Neuronal stem cell (in vitro differentiated cells): ENCODE data around the gene KCP.

Source experiments
- DNase-seq: peaks from one replicate; pipeline ENCODE4 v3.0.0-alpha.2; 2013; ENCODE audit warnings: low spot score
- H2AFZ ChIP-seq: one replicate; pipeline ENCODE4 v1.6.1; 2013; ENCODE audit warnings: mild to moderate bottlenecking, low read length, inconsistent platforms
- H2AK5ac ChIP-seq: 2 replicates; pipeline ENCODE4 v1.6.1; 2013; ENCODE audit warnings: low read depth, mild to moderate bottlenecking, inconsistent platforms, low read length, moderate library complexity, mixed read lengths
- H2BK120ac ChIP-seq: 2 replicates; pipeline ENCODE4 v1.6.1; 2013; ENCODE audit warnings: low read depth, mild to moderate bottlenecking, inconsistent platforms, low read length, moderate library complexity, mixed read lengths
- H2BK12ac ChIP-seq: one replicate; pipeline ENCODE4 v1.6.1; 2013; ENCODE audit warnings: low read length, inconsistent platforms
- H2BK15ac ChIP-seq: 2 replicates; pipeline ENCODE4 v1.6.1; 2013; ENCODE audit warnings: mild to moderate bottlenecking, low read length, inconsistent platforms, mixed read lengths
- H2BK5ac ChIP-seq: one replicate; pipeline ENCODE4 v1.6.1; 2013; ENCODE audit warnings: inconsistent platforms, mild to moderate bottlenecking, low read length, moderate library complexity
- H3K14ac ChIP-seq: one replicate; pipeline ENCODE4 v1.6.1; 2013; ENCODE audit warnings: low read length, inconsistent platforms
- H3K18ac ChIP-seq: 2 replicates; pipeline ENCODE4 v1.6.1; 2013; ENCODE audit warnings: low read length, inconsistent platforms
- H3K23ac ChIP-seq: 2 replicates; pipeline ENCODE4 v1.6.1; 2013; ENCODE audit warnings: low read depth, mild to moderate bottlenecking, mixed read lengths, low read length, inconsistent platforms; ENCODE audit not compliant: poor library complexity
- H3K27ac ChIP-seq: replicated peaks from 3 replicates; pipeline ENCODE4 v1.5.1; 2013; ENCODE audit warnings: low read length, inconsistent platforms
- H3K27me3 ChIP-seq, 3 experiments: 2 replicates each; pipeline ENCODE4 v1.6.1; 2013; ENCODE audit warnings: low read length in 3 of 3, mild to moderate bottlenecking in 2 of 3, inconsistent platforms in 1 of 3, low read depth in 1 of 3, mixed read lengths in 1 of 3, moderate library complexity in 1 of 3; ENCODE audit not compliant: control insufficient read depth in 3 of 3, insufficient read depth in 3 of 3
- H3K36me3 ChIP-seq, 2 donors: replicated peaks in 1 of 2; 2 replicates each; pipeline ENCODE4 v1.6.1; 2013; ENCODE audit warnings: low read length in 2 of 2; ENCODE audit not compliant: control insufficient read depth in 2 of 2, insufficient read depth in 2 of 2
- H3K4ac ChIP-seq: 2 replicates; pipeline ENCODE4 v1.6.1; 2013; ENCODE audit warnings: inconsistent platforms, mild to moderate bottlenecking, low read length, moderate library complexity
- H3K4me1 ChIP-seq, 2 donors: 1 replicate in 1 of 2; 2 replicates in 1 of 2; pipeline ENCODE4 v1.6.1; 2013; ENCODE audit warnings: low read length in 2 of 2, low read depth in 1 of 2; ENCODE audit not compliant: control insufficient read depth in 2 of 2, insufficient read depth in 1 of 2
- H3K4me2 ChIP-seq: one replicate; pipeline ENCODE4 v1.6.1; 2013; ENCODE audit warnings: mild to moderate bottlenecking, low read length, inconsistent platforms; ENCODE audit not compliant: insufficient read depth, poor library complexity, severe bottlenecking
- H3K4me3 ChIP-seq, 2 donors: 2 replicates each; pipeline ENCODE4 v1.5.1; 2013; ENCODE audit warnings: low read length in 2 of 2, mild to moderate bottlenecking in 2 of 2, inconsistent platforms in 1 of 2, moderate library complexity in 1 of 2
- H3K79me1 ChIP-seq: one replicate; pipeline ENCODE4 v1.6.1; 2013; ENCODE audit warnings: low read depth, mild to moderate bottlenecking, inconsistent platforms, low read length, moderate library complexity
- H3K9ac ChIP-seq: one replicate; pipeline ENCODE4 v1.6.1; 2013; ENCODE audit warnings: mild to moderate bottlenecking, low read depth, low read length, inconsistent platforms; ENCODE audit not compliant: poor library complexity
- H3K9me3 ChIP-seq, 2 donors: replicated peaks in 1 of 2; 2 replicates each; pipeline versions ENCODE3 to v1.6.1; 2013; ENCODE audit warnings: low read length in 2 of 2, mild to moderate bottlenecking in 2 of 2, inconsistent platforms in 1 of 2, low read depth in 1 of 2, mixed read lengths in 1 of 2, moderate library complexity in 1 of 2; ENCODE audit not compliant: control insufficient read depth in 2 of 2, insufficient read depth in 1 of 2
- H4K8ac ChIP-seq: one replicate; pipeline ENCODE4 v1.6.1; 2013; ENCODE audit warnings: low read depth, mild to moderate bottlenecking, inconsistent platforms, low read length, moderate library complexity
- H4K91ac ChIP-seq: one replicate; pipeline ENCODE4 v1.6.1; 2013; ENCODE audit warnings: low read length, low read depth, mild to moderate bottlenecking, inconsistent platforms; ENCODE audit not compliant: poor library complexity
- WGBS, 2 donors: extraction: QIAGEN DNeasy Blood & Tissue Kit; methylation state at CpG; one replicate each; pipeline ENCODE4 v1.1.7; 2013; ENCODE audit warnings: missing lambda C conversion rate in 2 of 2, mixed read lengths in 1 of 2; ENCODE audit not compliant: insufficient read length in 2 of 2, insufficient replicate concordance in 1 of 2; ENCODE audit errors: extremely low coverage in 2 of 2; 5-methylcytosine and 5-hydroxymethylcytosine counted together

Gene KCP

DNA sequence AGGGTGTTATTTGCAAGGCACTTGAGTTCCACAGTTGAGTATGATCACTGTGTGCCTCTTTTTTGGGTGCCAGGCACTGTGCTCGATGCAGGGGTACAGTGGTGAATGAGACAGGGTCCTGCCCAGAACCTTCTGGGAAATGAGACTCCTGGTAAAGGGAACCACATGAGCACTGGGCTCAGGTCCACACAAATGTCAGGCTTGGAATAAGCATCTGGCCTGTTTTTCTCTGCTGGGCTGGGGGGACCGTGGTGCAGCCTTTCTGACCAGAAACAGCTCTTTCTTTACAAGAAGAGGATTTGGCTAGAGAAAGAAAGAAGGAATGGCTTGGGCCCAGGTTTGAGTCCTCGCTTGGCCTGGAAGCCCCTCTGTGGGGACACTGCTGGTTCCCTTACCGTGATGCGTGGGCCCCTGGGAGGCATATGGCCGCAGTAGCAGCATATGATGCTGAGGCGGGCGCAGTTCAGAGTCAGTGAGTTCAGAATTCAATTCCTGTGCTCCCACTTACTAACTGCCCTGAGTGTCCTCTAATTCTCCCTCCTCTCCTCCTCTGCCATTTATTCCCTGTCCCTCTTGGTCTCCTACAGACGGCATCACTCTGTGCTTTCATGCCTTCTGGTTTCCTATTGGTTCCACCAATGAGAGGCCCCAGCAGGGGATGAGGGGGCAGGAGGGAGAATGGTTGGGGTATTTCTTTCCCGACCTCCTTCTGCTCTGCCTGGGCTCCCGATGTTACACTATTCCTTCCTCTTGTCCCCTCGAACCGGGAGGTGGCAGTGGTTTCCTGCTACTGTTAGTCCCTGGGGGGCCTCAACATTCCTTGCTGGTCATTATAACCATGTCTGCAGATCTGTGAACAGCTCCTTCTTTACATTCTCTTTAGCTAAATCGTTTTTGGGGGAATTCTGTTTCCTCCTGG lies 9.6 kb upstream of the KCP start:
- H3K9me3 ChIP-seq = peaks cover 0 to 1% of the 10 kb centered on the region in 2 donors
- H3K23ac ChIP-seq = no peak overlapping the region
- H3K4me1 ChIP-seq = peaks cover 0 to 9% of the 10 kb centered on the region in 2 donors
- H3K9ac ChIP-seq = no peak overlapping the region
- no CpG with 5 or more reads among the region's 14 CpGs for WGBS, 2 donors
- no peak overlapping the region for H2AFZ ChIP-seq
- H3K36me3 ChIP-seq = no peaks in the 10 kb centered on the region
- no peak overlapping the region for H3K4ac ChIP-seq
- H2BK12ac ChIP-seq = peak overlapping the region; percentile 4
- H2BK15ac ChIP-seq = no peak overlapping the region
- H3K4me3 ChIP-seq = no peak overlapping the region
- peaks cover 2% of the 10 kb centered on the region for H3K79me1 ChIP-seq
- no peak overlapping the region for H4K8ac ChIP-seq
- H3K14ac ChIP-seq = no peak overlapping the region
- no peak overlapping the region for H3K27ac ChIP-seq
- no peak overlapping the region for H4K91ac ChIP-seq
- DNase-seq = no peak
- H3K27me3 ChIP-seq = peaks cover 0 to 86% (median 24%) of the 10 kb centered on the region in 3 experiments
- H2BK5ac ChIP-seq = no peak overlapping the region
- peak overlapping the region; percentile 27 for H3K18ac ChIP-seq
- no peak overlapping the region for H2AK5ac ChIP-seq
- no peak overlapping the region for H3K4me2 ChIP-seq
- H2BK120ac ChIP-seq = no peak overlapping the region

DNA sequence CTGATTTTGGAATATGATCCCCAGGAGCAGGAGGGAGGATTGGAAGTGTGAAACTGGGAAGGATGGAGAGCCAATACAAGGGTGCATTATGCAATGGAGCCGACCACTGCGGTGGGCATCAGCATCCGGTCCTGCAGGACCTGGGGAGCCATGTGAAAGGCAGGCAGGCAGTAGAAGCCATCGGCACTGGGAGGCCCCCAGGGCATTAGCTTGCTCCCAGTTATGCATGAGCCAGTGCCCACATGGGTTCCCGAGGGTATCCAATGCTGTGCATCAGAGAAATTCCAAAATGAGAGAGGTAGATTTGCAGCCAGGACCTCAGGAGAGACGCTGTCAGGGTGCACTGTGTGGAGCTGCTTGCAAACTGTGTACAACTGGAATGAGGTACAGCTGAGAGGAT lies 8.7 kb upstream of the KCP start:
- no peak overlapping the region for H3K9ac ChIP-seq
- H3K23ac ChIP-seq = no peak overlapping the region
- H3K27me3 ChIP-seq = peaks cover 0 to 86% (median 32%) of the 10 kb centered on the region in 3 experiments
- H3K14ac ChIP-seq = no peak overlapping the region
- WGBS, 2 donors = no CpG with 5 or more reads among the region's 6 CpGs
- H3K9me3 ChIP-seq = peaks cover 0 to 1% of the 10 kb centered on the region in 2 donors
- no peak overlapping the region for H3K27ac ChIP-seq
- H4K91ac ChIP-seq = no peak overlapping the region
- no peak overlapping the region for H2AK5ac ChIP-seq
- no peak overlapping the region for H4K8ac ChIP-seq
- no peak overlapping the region for H2BK120ac ChIP-seq
- H3K18ac ChIP-seq = no peak overlapping the region
- H3K4me2 ChIP-seq = no peak overlapping the region
- H3K4ac ChIP-seq = no peak overlapping the region
- no peak overlapping the region for H3K4me3 ChIP-seq
- H2AFZ ChIP-seq = no peak overlapping the region
- peaks cover 2% of the 10 kb centered on the region for H3K79me1 ChIP-seq
- no peak for DNase-seq
- peaks cover 0 to 9% of the 10 kb centered on the region in 2 donors for H3K4me1 ChIP-seq
- H3K36me3 ChIP-seq = no peaks in the 10 kb centered on the region
- no peak overlapping the region for H2BK15ac ChIP-seq
- H2BK5ac ChIP-seq = no peak overlapping the region
- no peak overlapping the region for H2BK12ac ChIP-seq

GRCh38 chr7:128918016-128918665 lies 7.6 kb upstream of the KCP start:
- H3K4me2 ChIP-seq = no peak overlapping the region
- no peak overlapping the region for H3K23ac ChIP-seq
- H4K8ac ChIP-seq = no peak overlapping the region
- peaks cover 2% of the 10 kb centered on the region for H3K79me1 ChIP-seq
- H2AFZ ChIP-seq = no peak overlapping the region
- H3K4me1 ChIP-seq = peaks cover 0 to 9% of the 10 kb centered on the region in 2 donors
- H3K36me3 ChIP-seq = no peaks in the 10 kb centered on the region
- no peak overlapping the region for H3K9ac ChIP-seq
- no peak overlapping the region for H3K4ac ChIP-seq
- peak overlapping the region; percentile 71 for H3K18ac ChIP-seq
- peaks cover 0 to 85% (median 37%) of the 10 kb centered on the region in 3 experiments for H3K27me3 ChIP-seq
- no peak overlapping the region for H2BK5ac ChIP-seq
- no CpG with 5 or more reads among the region's 8 CpGs for WGBS, 2 donors
- H4K91ac ChIP-seq = no peak overlapping the region
- peak overlapping the region; percentile 38 for H3K14ac ChIP-seq
- H3K27ac ChIP-seq = no peak overlapping the region
- no peak overlapping the region for H2BK12ac ChIP-seq
- no peak overlapping the region for H2BK15ac ChIP-seq
- no peak overlapping the region for H2BK120ac ChIP-seq
- DNase-seq = no peak
- H3K9me3 ChIP-seq = peaks cover 0 to 1% of the 10 kb centered on the region in 2 donors
- H2AK5ac ChIP-seq = no peak overlapping the region
- H3K4me3 ChIP-seq = no peak overlapping the region

DNA sequence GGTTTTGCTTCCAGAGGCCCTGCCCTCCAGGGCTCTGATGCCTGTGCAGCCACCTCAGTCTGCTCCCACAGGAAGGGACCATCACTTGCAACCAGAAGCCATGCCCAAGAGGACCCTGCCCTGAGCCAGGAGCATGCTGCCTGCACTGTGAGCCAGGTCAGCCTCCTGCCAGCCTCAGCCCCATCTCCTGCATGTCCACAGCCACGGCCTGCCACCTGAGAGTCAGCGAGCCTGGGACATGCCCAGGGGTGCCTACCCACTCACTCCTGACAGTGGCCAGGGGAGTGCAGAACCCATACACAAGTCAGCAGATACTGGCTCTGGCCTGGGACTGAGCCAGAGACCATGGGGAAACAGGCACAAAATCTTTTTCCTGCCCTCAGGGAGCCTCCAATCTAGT lies 6.6 kb upstream of the KCP start:
- Histone ChIP-seq H3K4ac (no peak overlapping the region), H3K18ac (no peak overlapping the region), H3K14ac (peak overlapping the region; percentile 47), H3K9me3 (peaks cover 0 to 1% of the 10 kb centered on the region in 2 donors), H4K8ac (no peak overlapping the region), H2BK5ac (no peak overlapping the region), H4K91ac (no peak overlapping the region), H3K27me3 (peaks cover 0 to 82% (median 37%) of the 10 kb centered on the region in 3 experiments), H2AFZ (no peak overlapping the region), H2BK12ac (no peak overlapping the region), H3K36me3 (no peaks in the 10 kb centered on the region), H3K4me1 (peaks cover 0 to 9% of the 10 kb centered on the region in 2 donors), H2BK15ac (no peak overlapping the region), H3K9ac (peak overlapping the region; percentile 24), H3K23ac (no peak overlapping the region), H3K79me1 (peaks cover 2% of the 10 kb centered on the region), H3K27ac (no peak overlapping the region), H2AK5ac (peak overlapping the region; percentile 68), H3K4me2 (no peak overlapping the region), H2BK120ac (no peak overlapping the region), H3K4me3 (no peak overlapping the region)
- WGBS, 2 donors = no CpG with 5 or more reads among the region's 2 CpGs
- no peak for DNase-seq
